Measurements from ENCODE around the gene MYO5B.

Gene MYO5B

GRCh38 chr18:50006470-50007046 lies 188.4 kb downstream of the MYO5B start:
- peak; percentile 50 for DNase-seq
- no peaks in the 10 kb centered on the region for H3K27me3 ChIP-seq (ENCODE audit: insufficient read depth, low read depth, severe bottlenecking)
- no peaks in the 10 kb centered on the region for H3K9me3 ChIP-seq (ENCODE audit: severe bottlenecking)
- H3K27ac ChIP-seq: no peak overlapping the region
- no peaks in the 10 kb centered on the region for H3K36me3 ChIP-seq
- no peak overlapping the region for H3K4me3 ChIP-seq (ENCODE audit: low read depth, low read length)
- TF ChIP-seq CTCF (IDR thresholded peaks at IDR 0.05; ENCODE audit: low read depth, low read length): no peak

GRCh38 chr18:50004013-50004412 lies 190.9 kb downstream of the MYO5B start:
- TF ChIP-seq CTCF (IDR thresholded peaks at IDR 0.05; ENCODE audit: low read depth, low read length): no peak
- no peaks in the 10 kb centered on the region for H3K9me3 ChIP-seq (ENCODE audit: severe bottlenecking)
- H3K27ac ChIP-seq: no peak overlapping the region
- no peak overlapping the region for H3K4me3 ChIP-seq (ENCODE audit: low read depth, low read length)
- H3K27me3 ChIP-seq (ENCODE audit: insufficient read depth, low read depth, severe bottlenecking): no peaks in the 10 kb centered on the region
- no peak for DNase-seq
- no peaks in the 10 kb centered on the region for H3K36me3 ChIP-seq

- TF ChIP-seq CTCF (IDR thresholded peaks at IDR 0.05; ENCODE audit: low read depth, low read length): no peak
- no peaks in the 10 kb centered on the region for H3K9me3 ChIP-seq (ENCODE audit: severe bottlenecking)
- DNase-seq: no peak
- no peak overlapping the region for H3K4me3 ChIP-seq (ENCODE audit: low read depth, low read length)
- no peaks in the 10 kb centered on the region for H3K27me3 ChIP-seq (ENCODE audit: insufficient read depth, low read depth, severe bottlenecking)
- H3K27ac ChIP-seq: no peak overlapping the region
- no peaks in the 10 kb centered on the region for H3K36me3 ChIP-seq
Observed at GRCh38 chr18:50002781-50003180, 192.2 kb downstream of the MYO5B start.

GRCh38 chr18:50000227-50000626 lies 194.7 kb downstream of the MYO5B start:
- no peak overlapping the region for H3K27ac ChIP-seq
- H3K27me3 ChIP-seq (ENCODE audit: insufficient read depth, low read depth, severe bottlenecking): no peaks in the 10 kb centered on the region
- no peak overlapping the region for H3K4me3 ChIP-seq (ENCODE audit: low read depth, low read length)
- no peaks in the 10 kb centered on the region for H3K9me3 ChIP-seq (ENCODE audit: severe bottlenecking)
- no peak for TF ChIP-seq CTCF (IDR thresholded peaks at IDR 0.05; ENCODE audit: low read depth, low read length)
- no peaks in the 10 kb centered on the region for H3K36me3 ChIP-seq
- no peak for DNase-seq

- Histone ChIP-seq H3K4me3 (ENCODE audit: low read depth, low read length) (no peak overlapping the region), H3K27me3 (ENCODE audit: insufficient read depth, low read depth, severe bottlenecking) (no peaks in the 10 kb centered on the region), H3K36me3 (no peaks in the 10 kb centered on the region), H3K9me3 (ENCODE audit: severe bottlenecking) (no peaks in the 10 kb centered on the region), H3K27ac (no peak overlapping the region)
- no peak for DNase-seq
- no peak for TF ChIP-seq CTCF (IDR thresholded peaks at IDR 0.05; ENCODE audit: low read depth, low read length)
Observed at GRCh38 chr18:49999128-49999527, 195.8 kb downstream of the MYO5B start.

GRCh38 chr18:49997558-49997957 lies 197.4 kb downstream of the MYO5B start:
- TF ChIP-seq CTCF (IDR thresholded peaks at IDR 0.05; ENCODE audit: low read depth, low read length): no peak
- peak; percentile 40 for DNase-seq
- H3K36me3 ChIP-seq: no peaks in the 10 kb centered on the region
- H3K4me3 ChIP-seq (ENCODE audit: low read depth, low read length): no peak overlapping the region
- no peak overlapping the region for H3K27ac ChIP-seq
- no peaks in the 10 kb centered on the region for H3K9me3 ChIP-seq (ENCODE audit: severe bottlenecking)
- no peaks in the 10 kb centered on the region for H3K27me3 ChIP-seq (ENCODE audit: insufficient read depth, low read depth, severe bottlenecking)
